HG02970 (cell line): Measurements from ENCODE around the gene SAMD4A.

Experiments
- ATAC-seq: cut with Tn5 transposase; IDR thresholded peaks from one replicate; pipeline ENCODE4 v1.9.1; 2021; ENCODE audit warnings: mild to moderate bottlenecking, moderate library complexity, moderate number of reproducible peaks; ENCODE audit not compliant: unreplicated experiment, low FRiP score

Gene SAMD4A

GRCh38 chr14:54676812-54677708 lies 110.1 kb downstream of the SAMD4A start:
- no peak for ATAC-seq

- ATAC-seq, result no peak
Measured at GRCh38 chr14:54680651-54681050, 113.7 kb downstream of the SAMD4A start.

GRCh38 chr14:54681811-54682261 lies 114.9 kb downstream of the SAMD4A start:
- ATAC-seq, result no peak

- no peak for ATAC-seq
Measured at GRCh38 chr14:54682578-54682977, 115.7 kb downstream of the SAMD4A start.

- ATAC-seq, result no peak
Measured at GRCh38 chr14:54683882-54684794, 117.2 kb downstream of the SAMD4A start.

GRCh38 chr14:54685286-54685845 lies 118.4 kb downstream of the SAMD4A start:
- no peak for ATAC-seq

GRCh38 chr14:54686219-54686870 lies 119.4 kb downstream of the SAMD4A start:
- no peak for ATAC-seq

GRCh38 chr14:54686871-54687749 lies 120.2 kb downstream of the SAMD4A start:
- ATAC-seq, result no peak

GRCh38 chr14:54687750-54688119 lies 120.8 kb downstream of the SAMD4A start:
- no peak for ATAC-seq

- ATAC-seq, result no peak
Measured at GRCh38 chr14:54688229-54688628, 121.3 kb downstream of the SAMD4A start.

GRCh38 chr14:54689928-54690327 lies 123.0 kb downstream of the SAMD4A start:
- ATAC-seq, result no peak

- ATAC-seq, result no peak
Measured at GRCh38 chr14:54690887-54691286, 124.0 kb downstream of the SAMD4A start.

- no peak for ATAC-seq
Measured at GRCh38 chr14:54691525-54692283, 124.8 kb downstream of the SAMD4A start.

- ATAC-seq, result no peak
Measured at GRCh38 chr14:54692284-54692772, 125.4 kb downstream of the SAMD4A start.

- ATAC-seq, result no peak
Measured at GRCh38 chr14:54693761-54694160, 126.8 kb downstream of the SAMD4A start.

GRCh38 chr14:54695196-54695595 lies 128.3 kb downstream of the SAMD4A start:
- no peak for ATAC-seq

GRCh38 chr14:54697001-54697400 lies 130.1 kb downstream of the SAMD4A start:
- no peak for ATAC-seq

- no peak for ATAC-seq
Measured at GRCh38 chr14:54697803-54698202, 130.9 kb downstream of the SAMD4A start.

GRCh38 chr14:54698501-54698900 lies 131.6 kb downstream of the SAMD4A start:
- ATAC-seq, result no peak
